GM18505 (cell line): ENCODE data around the gene SYNGAP1.

Experiments
- ATAC-seq: cut with Tn5 transposase; IDR thresholded peaks from one replicate; pipeline ENCODE4 v1.9.1; 2021; ENCODE audit not compliant: unreplicated experiment
- POLR2A ChIP-seq: IDR thresholded peaks from 4 replicates; pipeline ENCODE4 v1.6.1; 2011; ENCODE audit warnings: borderline replicate concordance; ENCODE audit not compliant: insufficient read depth, insufficient read length; ENCODE audit errors: extremely low read depth

The SYNGAP1 gene

DNA sequence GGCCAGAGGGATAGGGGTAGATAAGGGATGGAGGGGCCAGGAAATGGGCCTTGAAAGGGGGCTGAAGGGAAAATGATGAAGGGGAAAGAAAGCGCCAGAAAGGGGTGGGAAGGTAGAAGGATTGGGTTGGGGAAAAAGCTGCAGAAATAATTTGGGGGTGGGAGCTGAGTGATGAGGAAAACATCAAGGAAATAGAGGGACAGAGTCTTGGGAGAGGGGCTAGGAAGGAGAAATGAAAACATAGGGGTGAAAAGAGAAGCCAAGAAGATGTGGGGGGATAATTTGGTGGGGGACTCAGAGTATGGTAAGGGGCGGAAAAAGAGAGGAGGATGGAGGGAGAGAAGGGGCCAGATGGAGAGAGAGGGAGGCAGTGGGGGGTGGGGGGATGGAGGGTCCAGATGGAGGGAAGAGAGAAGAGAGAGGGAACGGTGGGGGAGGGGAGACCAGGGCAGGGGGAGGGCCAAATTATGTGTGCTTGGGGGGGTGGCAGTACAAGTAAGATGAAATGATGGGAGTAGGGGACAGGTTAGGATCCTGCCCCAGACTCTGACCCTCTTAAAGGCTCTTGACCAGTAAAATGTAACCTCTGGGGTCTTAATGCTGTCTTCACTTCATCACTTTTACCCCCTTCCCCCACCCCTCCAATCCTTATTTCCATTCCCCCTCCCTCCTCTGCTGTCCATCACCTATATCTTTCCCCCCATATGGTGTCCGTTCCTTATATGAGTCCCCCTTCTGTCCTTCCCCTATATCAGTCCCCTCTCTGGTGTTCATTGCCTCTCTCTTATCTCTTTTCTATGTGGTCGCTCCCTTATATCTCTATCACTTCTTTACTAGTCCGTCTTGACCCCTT lies 852 bp downstream of the SYNGAP1 start:
- TF ChIP-seq POLR2A = no peak
- no peak for ATAC-seq

GRCh38 chr6:33421344-33421643 lies 1.4 kb downstream of the SYNGAP1 start:
- no peak for ATAC-seq
- TF ChIP-seq POLR2A = no peak

DNA sequence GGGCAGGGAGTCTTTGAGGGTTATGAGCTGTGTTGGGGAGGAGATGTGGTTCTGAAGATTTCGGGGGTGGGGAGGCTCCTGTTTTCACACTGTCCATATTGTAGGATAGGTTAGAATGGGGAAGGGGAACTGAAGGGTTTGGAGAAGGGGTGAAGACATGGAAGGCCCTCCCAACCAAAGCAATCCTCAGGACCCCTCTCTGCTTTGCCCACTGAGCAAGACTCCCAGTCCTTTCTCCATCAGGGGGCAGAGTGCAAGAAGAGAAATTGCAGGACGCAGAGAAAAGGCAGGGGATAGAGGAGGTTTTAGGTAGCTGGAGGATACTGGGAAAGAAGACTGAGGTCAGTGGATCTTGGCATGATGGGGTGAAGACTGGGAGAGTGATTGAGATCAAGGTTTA lies 3.9 kb downstream of the SYNGAP1 start:
- TF ChIP-seq POLR2A = no peak
- ATAC-seq = no peak

DNA sequence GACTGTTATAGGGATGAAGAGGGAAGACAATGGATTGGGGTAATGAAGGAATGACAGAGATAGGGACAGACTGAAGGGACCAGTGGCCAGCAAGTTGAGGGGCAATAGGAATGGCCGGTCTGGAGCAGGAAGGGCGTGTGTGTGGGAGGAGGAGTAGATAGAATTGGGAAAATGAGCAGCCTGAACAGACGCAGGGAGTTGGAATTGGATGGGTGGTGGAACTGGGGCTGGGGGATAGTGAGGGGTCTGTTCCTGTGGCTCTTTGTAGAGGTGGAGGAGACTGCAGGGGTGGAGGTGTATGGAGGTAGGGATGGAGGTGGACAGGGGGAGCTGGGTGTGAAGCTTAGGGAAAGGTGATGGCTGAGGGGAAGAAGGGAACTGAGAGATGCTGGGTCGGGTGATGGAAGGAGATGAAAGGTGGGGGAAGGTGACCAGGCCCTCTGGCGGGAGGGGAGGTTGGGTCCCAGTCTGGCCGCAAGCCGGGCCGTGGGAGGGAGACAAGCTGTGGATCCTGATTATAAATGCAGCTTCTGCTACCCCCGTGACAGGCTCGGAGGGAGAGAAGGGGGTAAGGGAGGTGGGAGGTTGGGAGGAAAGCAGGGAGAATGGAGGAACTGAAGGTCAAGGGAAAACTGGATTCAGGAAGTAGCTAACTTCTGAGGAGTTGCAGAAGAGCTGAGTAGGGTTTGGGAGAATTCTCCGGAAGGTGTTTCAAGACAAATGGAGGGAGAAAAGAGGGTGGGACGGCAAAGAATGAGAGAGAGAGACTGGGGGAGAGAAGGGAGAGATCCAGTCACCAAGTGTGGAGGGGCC lies 5.2 kb downstream of the SYNGAP1 start:
- no peak for TF ChIP-seq POLR2A
- ATAC-seq = no peak

GRCh38 chr6:33425668-33426577 lies 6.1 kb downstream of the SYNGAP1 start:
- no peak for ATAC-seq
- TF ChIP-seq POLR2A = peak; percentile 71

DNA sequence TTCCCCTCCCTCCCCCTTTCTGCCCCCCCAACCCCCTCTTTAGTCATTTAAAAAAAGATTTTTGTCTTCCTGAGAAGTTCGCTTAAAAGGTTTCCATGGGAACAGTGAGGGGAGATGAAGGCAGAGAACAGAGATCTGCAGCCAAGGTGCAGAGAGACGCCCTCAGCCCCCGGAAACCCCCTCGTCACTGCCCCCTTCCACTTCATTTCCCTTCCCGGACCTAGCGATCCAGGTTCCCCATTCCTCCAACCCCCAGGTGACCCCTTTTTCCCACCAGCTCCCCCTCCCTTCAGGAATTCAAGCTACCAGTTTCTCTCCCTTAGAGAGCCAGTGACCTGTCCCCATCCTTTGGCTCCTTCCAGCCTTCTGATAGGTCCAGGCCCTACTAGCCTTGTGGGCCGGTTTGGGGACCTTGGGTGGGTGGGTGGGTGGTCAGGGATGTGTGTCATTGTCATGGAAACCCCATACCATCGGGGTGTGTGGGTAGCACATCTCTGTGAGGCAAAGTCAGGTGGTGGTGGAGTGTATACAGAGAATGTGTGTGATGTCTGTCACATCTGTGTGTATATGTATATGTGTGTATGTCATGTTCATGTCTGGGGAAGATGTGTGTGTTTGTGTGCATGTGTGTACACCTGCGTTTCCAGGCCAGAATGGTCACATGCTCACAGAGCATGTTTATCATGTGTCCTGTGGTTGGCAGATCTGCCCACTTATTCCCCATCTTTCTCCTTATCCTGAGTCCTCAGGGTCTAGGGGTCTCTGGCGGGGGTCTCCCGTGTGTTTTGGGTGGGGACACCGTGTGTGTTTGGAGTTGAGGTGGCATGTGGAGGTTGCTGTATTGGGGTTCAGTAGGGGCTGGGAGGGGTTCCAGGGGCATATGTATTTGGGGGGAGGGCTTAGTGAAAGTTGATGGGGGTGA lies 7.0 kb downstream of the SYNGAP1 start:
- TF ChIP-seq POLR2A = no peak
- no peak for ATAC-seq

DNA sequence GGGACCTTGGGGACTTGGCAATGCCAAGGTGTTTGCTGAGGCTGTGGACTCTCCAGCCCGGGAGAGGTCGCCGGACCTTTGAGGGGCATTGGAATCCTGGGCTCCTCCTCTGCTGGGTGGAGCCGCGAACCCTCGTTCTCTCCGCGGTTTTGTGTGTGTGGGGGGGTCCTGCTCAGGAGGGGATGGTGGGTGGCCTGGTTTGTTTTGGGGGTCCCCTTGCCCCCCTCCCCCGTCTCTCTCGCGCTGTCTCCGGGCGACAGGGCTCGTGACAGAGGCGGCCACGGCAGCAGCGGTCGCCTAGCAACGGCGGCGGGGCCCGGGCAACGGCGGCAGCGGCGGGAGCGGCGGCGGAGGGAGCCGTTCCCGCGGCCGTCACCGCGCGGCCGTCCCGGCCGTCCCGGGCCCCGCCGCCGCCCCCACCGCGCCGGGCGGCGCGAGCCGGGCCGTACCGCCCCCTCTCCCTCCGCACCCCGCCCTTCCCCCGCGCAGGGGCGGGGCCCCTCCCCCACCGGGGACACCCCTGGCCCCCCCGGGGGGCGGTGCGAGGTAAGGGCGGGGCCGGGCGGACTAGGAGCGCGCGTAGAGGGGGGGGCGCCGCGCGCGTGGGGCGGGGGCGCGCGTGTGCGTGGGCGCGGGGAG lies 7.8 kb downstream of the SYNGAP1 start:
- TF ChIP-seq POLR2A = no peak
- ATAC-seq = no peak

GRCh38 chr6:33428224-33428965 lies 8.5 kb downstream of the SYNGAP1 start:
- no peak for ATAC-seq

GRCh38 chr6:33428966-33429749 lies 9.3 kb downstream of the SYNGAP1 start:
- TF ChIP-seq POLR2A = no peak
- no peak for ATAC-seq

More at GRCh38 chr6:33428224-33428965, 8.5 kb downstream of the SYNGAP1 start:
- TF ChIP-seq POLR2A = no peak

DNA sequence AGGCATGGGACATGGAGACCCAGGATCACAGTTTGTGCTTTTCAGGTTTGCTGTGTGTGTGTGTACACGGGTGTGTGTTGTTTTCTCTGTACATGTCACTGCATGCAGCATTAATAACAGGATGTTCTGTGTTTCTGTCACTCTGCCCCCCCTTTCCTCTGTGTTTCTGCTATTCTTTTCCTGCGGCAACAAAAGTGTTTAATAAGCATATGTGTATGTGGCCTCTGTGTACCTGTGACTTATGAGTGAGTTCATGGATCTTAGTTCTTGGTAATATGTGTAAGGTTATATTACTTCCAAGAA lies 9.8 kb downstream of the SYNGAP1 start:
- TF ChIP-seq POLR2A = no peak
- no peak for ATAC-seq

DNA sequence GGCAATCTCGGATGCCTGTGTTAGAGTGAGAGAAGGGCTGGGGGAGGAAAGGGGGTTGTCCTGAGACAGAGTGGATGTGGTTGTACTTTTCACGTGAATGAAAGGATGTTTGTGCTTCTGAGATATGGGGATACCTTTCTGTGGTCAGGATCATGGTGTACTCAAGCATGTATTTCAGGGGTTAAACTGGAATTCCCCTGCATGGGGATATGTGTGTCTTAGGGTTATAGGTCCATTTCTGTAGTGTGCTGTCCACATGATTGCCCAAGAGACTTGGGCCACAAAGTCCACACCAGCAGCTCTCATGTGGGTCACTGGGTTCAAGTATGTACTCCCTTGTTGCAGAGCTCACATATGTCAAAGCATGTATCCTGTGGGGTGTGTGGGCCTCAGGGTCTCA lies 10.5 kb downstream of the SYNGAP1 start:
- no peak for TF ChIP-seq POLR2A
- ATAC-seq = no peak
